HG03378 (cell line): ENCODE results near the gene PARVB.
"Not testable (repeated sequence)": the region's sequence is repeated elsewhere in the genome, so short reads cannot be mapped to it uniquely, and the experiment has no call there.

Experiments
- ATAC-seq: cut with Tn5 transposase; IDR thresholded peaks from one replicate; pipeline ENCODE4 v1.9.1; 2021; ENCODE audit warnings: mild to moderate bottlenecking, moderate library complexity; ENCODE audit not compliant: unreplicated experiment

The PARVB gene

DNA sequence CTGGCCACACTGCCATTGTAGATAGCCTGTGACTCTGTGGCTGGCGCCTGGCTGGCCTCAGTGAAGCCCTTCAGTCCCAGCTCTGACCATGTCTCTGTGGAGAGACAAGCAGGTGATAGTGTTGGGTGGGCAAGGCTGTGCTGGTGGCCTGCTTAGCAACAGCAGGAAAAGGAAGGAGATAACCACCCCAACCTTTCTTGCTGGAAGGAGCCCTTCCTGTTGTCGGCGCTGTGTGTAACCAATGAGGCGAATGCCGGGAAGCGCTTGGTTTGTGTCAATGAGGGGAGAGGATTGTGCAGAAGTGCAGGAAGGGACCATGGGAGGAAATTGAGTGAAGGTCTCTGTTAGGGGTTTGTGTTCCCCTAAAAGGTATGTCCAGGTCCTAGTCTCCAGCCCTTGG is 27.3 kb downstream of the PARVB start:
- no peak for ATAC-seq

DNA sequence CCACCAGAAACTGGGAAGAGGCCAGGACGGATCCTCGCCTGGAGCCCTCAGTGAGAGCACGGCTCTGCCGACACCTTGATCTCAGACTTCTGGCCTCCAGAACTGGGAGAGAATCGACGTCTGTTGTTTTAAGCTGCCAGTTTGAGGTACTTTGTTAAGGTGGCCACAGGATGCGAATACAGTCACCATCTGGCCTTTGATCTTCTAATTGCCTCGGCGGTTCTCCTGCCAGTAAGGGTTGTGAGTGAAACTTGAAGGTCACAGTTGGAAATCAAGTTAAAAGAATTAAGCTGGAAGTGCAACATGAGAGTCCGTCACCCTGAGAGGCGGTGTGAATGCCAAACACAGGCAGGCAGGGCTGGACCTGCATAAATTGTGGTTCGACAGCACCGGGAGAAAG is 27.9 kb downstream of the PARVB start:
- ATAC-seq = no peak

DNA sequence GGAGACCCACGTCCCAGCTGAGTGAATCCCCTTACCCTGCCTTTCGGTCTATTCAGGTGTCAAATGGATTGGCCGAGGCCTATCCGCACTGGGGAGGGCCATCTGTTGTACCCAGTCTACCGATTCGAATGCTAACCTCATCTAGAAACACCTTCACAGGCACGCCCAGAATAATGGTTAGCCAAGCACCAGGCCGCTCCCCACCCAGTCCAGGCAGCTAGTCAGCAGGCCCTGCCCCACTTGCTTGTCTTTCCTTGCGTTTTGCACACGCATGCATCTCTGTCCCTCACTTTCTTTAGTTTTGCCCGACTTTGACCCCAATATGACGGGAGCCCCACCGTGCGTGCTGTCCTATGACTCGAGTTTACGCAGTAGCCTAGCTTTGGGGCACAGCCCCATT is 31.7 kb downstream of the PARVB start:
- no peak for ATAC-seq

DNA sequence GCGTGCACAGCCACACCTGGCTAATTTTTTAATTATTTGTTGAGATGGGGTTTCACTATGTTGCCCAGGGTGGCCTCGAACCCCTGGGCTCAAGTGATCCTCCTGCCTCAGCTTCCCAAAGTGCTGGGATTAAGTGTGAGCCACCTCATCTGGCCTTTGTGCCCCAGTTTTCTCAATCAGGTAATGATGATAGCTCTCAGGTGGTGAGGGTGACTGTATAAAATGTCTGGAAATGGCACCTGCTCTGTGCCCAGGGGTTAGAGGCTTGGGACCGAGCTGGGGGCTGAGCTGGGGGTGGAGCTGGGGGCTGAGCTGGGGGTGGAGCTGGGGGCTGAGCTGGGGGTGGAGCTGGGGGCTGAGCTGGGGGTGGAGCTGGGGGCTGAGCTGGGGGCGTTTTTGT is 32.5 kb downstream of the PARVB start:
- ATAC-seq = not testable (repeated sequence)

DNA sequence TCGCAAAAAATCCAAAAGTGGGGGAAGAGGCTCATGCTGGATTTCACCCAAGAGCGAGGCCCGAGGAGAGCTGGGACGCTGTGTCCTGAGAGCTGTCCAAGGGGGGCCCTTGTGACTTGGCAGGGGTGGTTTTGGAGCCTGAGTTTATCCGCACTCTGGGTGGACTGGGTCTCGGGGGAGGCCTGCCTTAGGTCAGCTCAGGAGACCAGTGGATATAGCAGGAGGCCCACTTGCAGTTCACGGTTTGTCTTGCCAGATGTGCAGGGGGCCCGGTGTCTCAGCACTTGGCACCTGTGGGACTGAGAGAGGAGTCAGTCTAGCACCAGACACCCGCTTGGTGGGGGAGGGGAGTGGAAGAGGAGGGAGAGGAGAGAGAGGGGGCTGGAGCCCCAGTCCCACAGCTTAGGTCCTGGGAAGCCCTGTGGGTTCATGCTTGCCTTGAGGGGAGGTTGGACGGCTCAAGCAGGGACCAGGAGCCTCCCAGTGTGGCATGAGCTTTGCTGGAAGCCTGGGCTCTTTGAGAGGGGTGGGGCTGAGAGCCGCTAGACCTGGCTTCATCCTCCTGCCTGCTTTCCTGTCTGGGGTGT is 33.4 kb downstream of the PARVB start:
- no peak for ATAC-seq

DNA sequence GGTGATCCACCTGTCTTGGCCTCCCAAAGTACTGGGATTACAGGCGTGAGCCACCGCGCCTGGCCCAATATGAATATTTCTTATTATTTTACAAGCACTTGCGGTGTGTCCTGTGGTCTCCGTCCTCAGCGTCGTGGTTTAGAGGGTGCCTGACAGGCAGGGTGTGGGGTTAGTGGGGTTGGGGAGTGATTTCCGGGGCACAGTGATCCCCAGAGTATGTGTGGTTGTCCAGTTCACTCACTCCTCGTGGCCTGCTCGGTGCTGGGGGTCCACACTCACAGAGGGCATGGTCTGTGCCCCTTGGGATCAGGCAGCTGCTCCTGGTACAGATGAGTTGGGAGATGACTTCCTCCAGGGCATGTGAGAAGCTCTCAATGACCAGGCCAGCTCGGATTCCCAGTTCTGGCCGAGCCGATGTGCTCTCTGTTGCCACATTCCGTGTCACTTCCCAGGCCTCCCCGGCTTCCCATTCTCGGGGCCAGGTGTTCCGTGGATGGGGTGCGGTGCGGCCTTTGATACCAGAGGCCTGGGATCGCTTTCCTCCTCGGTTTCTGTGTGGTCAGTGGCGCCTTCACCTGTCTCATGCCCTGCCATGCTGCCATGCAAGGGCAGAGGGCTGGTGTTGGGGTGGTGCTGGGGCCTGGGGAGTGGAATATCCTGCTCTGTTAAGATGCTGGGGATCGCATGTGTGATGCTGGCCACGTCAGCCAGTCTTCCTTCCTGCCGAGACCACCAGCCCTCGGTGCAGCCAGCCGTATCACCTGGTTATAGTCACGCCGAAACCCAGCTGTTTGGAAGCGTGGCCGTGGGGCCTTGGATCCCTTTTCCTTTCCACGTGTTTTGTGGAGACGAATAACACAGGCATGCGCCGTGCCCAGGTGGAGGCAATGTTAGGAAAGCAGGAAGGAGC is 39.6 kb downstream of the PARVB start:
- no peak for ATAC-seq

DNA sequence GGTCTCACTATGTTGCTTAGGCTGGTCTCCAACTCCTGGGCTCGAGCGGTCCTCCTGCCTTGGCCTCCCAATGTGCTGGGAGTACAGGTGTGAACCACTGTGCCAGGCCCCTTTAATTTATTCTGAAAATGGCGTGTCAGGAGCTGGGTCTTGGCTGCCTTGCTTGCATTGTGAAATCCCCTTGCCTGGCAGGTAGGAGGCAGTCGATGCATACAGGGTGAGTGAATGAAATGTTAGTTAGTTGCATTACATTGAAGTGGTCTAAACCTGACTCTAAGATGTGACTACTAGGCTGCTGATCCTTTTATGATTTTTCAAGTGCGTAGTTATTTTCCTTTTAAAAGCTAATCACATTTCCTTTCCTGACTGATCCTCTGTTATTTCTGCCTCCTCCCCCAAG is 42.9 kb downstream of the PARVB start:
- ATAC-seq = no peak

DNA sequence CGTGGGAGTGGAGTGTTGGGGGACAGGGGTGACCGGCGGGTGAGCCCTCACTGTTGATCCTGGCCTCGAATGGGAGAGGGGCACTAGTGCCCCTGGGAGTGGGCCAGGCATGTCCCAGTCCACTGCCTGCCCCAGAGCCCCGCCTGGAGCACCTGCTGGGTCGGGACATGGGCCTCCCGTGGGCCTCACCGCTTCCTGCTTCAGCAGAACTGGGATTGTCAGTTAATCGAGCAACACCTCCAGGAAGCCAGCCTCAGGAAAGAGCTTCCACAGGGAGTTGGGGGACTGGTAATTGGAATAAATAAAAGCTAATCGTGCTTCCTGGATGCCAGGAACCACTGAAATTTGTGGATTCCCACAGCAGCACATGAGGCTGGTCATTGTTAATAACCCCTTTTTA is 43.8 kb downstream of the PARVB start:
- ATAC-seq = no peak

DNA sequence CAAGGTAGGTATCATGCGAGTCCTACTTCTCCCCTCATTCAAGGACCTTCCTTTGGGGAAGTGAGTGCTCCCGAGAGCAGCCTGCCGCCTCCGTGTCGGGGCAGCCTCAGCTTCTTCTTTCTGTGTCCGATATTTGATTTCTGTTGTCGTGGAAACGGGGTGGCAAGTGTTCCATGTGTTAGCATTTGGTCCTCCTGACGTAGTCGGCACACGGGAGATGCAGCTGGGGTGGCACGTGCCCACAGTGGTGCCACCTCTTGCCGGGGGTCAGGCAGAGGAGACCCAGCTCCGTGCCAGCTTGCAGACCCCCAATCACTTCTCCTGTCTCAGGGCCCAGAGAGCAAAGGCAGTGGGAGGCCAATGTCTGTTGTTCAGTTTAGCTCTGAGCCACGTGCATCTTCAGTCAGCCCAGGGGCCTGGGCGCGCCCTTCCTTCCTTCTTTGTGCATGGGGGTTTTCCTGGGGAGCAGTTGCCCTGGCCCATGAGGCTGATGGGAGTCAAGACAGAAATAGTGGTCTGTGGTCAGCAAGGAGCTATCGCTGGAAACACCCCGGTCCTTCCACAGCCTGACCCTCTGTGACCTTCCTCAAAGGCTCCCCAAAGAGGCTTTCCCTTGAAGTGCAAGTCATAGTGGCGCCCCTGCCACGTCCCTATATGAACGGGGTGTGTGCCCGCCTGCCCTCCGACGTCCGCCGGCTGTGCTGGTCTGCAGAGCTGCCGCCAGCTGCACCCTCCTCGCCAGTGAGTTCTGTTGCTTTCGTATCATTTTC is 44.5 kb downstream of the PARVB start:
- ATAC-seq = no peak

DNA sequence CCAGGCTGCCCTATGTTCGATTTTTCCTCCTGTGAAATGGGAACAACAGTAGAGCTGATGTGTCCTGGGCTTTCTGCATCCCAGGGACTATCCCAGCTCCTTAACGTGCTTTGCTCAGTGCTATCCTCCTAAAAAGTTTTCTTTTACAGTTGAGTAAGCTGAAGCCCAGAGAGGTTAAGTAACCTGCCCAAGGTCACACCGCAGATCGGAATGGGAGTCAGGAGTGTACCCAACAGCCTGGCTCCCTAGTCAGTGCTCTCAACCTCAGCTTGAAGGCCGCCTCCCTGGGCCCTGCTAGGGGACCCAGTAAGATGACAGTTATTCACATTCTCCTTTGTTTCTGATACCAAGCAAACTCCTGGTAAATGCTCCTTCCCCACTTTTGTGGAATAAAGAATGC is 45.9 kb downstream of the PARVB start:
- ATAC-seq = no peak

DNA sequence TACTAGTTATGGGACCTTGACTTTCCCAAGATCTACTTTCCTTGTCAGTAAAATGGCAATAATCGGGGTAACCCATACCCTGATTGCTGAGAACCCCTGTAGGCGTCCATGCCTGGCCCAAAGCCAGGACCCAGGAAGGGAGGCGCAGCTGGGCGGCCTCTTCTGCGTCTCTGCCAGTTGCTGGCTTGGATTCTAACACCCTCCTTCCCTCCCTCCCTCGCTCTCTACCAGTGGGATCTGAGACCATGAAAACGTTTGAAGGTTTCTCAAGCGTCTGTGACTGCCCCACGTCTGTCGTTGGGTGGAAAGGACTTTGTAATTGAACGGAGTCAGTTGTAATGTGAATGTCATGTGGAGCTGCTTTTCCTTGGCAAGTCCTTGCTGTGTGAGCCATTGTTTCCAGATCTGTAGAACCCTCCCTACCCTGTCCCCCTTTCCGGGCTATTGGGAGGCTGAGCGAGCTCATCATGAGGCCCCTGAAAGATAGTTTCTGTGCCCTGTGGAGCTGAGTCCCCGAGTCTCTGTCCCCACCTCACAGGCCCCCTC is 47.8 kb downstream of the PARVB start:
- no peak for ATAC-seq

DNA sequence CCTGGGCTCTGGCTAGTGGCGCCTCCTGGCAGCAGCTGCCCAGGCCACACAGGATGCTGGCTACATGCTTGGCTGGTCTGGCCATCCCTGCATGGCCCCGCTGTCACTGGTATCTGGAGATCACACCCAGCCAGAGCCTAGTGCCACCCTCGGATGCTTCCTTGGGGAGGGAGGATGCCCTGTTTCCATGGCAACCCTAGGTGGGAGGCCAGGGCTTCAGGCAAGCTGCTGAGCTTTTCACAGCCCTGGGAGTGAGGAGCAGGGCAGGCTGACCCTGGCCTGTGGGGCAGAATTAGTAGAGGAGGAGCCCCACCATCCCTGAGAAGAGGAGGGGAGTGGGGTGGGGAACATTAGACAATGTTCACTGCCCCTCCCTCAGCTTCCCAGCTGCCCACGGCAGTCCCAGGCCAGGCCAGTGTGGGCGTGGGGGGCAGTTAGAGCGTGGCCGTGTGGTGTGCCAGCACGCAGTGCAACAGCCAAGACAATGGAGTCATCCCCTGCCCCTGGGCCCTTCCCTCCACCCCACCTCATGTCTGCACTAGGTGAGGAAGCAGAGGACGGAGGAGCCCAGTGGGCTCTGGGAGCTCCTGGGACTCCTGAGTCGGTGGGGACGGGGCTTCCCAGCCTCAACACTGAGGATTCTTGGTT is 50.4 kb downstream of the PARVB start:
- ATAC-seq = no peak

DNA sequence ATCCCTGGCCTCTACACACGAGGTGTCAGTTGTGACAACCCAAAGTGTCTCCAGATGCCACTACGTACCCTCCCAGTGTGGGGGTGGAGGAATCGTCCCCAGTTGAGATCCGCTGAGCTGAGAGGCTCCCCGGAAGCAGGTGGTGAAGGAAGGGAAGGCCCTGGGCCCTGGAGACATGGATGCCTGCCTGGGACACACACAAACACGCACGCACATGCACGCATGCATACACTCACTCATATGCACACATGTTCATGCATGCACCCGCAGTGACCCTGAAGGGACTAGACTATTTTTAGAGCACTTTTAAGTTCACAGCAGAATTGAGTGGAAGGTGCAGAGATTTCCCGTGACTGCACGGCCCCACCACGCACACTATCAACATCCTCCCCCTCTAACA is 50.9 kb downstream of the PARVB start:
- ATAC-seq = no peak

DNA sequence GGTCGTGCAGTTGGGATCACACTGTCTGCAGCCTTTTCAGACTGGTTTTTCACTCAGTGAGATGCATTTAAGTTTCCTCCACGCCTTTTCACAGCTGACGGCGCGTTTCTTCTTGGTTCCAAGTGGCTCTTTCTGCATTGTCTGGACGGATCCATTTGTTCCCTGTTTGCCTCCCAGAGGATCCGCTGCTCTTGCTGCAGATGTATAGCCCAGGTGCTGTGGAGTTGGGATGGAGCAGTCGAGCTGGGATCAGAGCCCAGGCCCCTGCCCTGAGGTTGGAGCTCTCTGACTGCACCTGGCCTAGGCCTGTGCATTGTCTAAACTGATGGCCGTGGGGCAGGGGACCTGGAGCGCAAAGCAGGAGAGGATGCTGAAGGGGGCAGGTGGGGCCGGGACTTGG is 51.6 kb downstream of the PARVB start:
- ATAC-seq = no peak

DNA sequence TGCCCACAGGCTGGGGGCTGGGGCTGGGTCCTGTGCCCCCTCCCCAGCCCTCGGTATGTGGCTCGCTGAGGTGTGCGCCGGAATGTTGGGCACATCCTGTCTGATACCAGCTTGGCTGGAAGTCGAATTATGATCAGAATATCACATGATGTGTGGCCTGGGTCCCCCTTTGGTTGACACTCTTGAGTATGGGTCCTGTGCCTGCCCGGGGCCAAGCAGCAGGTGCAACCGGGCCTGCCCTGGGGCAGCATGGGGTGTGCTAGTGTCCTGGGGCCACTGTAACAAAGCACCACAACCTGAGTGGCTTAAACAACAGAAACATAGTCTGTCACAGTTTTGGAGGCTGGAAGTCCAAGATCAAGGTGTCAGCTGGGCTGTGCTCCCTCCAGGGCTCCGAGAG is 52.7 kb downstream of the PARVB start:
- ATAC-seq = no peak

DNA sequence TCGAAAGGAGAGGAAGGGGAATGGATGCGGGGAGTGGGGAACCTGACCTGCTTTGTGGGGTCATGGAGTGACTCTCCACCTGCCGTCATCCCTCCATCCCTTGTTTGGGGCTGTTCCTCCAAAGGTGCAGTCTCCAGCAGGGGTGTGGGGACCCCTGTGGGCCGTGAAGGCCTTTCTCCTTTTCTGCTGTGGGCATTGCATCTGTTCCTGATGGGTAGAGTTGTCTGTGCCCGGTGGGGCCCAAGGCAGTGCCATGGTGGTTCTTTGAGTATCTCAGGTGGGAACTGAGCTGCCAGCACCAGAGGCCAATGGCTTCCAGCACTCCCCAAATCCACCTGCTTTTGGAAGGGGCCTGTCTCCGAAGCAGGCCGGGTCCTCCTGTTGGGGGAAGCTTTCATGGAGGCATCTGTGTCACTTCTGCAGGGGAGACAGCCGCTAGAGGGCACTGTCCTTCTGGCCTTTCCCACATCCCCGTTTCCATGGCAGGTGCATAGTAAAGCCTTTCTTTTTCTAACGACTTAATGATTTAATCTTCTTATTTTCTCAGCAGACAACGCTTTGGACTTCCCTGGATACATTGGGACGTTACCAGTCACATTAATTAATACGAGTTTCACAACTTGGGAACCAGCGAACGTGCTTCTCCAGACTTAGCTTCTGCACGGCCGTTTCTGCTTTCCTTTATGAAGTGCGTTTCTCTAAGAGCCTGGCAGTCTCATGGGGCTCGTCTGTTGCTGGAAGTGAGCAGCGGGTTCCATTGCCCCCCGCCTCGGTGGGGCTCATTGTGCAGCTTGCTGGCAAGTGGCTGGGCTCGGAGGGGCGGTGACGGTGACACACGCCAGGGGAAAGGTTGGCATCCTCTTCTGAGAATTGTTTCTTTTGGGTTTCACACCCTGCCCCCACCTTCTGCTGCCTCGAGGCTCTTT is 57.1 kb downstream of the PARVB start:
- ATAC-seq = no peak

DNA sequence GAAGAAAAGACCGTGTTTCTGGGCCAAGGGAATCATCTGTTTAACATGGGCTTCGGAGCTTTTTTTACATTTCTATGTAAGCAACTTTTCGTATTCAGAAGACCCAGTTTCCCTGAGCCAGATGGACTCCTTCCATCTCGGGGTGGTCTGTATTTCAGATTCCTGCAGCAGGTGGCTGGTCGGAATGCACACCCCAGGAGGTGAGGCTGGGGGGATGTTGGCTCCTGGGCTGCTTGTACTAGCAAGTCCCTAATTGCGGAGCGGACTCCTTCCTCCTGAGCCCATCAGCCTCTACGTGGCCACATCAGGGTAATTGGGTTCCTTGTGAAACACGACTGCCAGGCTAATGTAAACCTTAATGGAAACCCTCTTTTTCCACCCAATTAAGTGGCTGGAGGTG is 58.7 kb downstream of the PARVB start:
- ATAC-seq = no peak

DNA sequence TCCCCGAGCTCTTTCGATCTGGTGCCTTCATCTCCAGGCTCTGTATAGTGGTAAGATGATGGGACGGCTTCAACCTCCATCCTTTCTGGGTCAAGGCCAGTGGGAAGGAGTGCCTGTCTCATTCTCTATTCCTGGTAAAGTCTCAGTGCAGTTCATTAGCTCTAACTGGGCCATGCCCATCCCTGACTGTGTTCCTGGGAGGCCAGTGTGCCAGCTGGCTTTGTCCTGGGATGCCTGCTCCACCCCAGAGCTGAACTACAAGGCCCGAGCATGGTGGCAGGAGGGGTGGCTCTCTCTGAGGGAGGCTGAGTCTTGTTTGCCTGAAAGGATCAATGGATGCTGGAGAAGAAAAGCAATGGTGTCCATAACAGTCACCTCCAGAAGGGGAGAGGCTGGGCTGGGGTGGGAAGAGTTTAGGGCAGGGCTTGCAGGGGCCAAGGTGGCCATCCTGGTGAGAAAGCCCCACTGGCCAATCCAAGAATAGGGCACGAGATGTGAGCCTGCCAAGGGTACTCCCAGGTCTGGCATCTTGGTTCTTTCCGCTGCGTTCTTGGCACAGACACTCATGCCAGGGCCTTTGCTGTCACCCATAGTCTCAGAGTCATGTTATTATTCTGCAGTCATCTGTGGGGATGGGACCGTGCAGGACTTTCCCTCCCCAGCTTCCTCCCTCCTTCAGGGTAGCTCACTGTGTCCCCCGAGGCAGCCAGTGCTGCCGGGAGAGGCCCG is 60.1 kb downstream of the PARVB start:
- no peak for ATAC-seq

DNA sequence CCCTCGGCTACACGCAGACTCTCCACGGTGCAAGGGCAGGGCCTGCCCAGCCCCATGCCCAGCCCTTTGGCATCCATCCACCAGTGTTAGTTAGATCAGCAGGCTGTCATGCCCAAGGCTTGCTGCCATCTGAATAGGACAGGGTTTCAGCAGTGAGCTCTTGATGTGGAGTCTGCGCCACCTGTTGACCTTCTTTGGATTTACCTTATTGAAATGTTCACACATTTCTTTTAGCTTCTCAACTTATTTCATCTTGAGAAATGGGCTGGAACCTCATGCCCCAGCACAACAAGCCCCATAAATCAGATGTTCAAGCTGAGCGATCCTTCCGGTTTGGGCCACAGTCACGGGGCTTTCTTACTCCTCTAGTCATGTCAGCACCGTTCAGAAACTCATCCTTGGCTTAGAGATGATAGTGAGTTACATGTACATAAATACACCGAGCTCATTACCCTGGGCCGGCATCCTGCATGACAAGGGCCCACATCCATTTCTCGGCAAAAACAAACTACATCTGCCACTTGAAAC is 61.7 kb downstream of the PARVB start:
- ATAC-seq = no peak
